GM19238 (cell line): ENCODE data around the gene SEMA5B.

Source experiments
- DNase-seq: peaks from one replicate; pipeline ENCODE4 v3.0.0; 2011; ENCODE audit warnings: low spot score; ENCODE audit not compliant: insufficient read length

Gene SEMA5B

DNA sequence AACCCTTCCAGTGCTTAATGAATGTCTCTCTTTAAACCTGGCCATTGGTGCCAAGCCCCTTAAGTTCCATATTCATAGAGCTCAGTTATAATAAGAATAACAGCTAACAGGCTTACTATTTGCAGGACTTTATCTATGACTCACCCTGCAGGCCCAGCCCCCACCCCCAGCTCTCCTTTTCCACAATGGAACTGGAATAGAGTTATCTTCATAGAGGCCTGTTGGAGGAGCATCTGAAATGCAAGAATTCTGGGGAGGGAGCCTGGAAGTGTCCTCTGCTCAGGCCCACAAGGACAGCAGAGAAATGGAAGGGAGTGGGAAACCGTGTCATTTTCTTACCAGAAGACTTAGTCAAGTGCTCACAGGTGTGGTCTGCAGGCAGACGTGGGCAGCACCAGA lies 52.8 kb downstream of the SEMA5B start:
- no peak for DNase-seq

DNA sequence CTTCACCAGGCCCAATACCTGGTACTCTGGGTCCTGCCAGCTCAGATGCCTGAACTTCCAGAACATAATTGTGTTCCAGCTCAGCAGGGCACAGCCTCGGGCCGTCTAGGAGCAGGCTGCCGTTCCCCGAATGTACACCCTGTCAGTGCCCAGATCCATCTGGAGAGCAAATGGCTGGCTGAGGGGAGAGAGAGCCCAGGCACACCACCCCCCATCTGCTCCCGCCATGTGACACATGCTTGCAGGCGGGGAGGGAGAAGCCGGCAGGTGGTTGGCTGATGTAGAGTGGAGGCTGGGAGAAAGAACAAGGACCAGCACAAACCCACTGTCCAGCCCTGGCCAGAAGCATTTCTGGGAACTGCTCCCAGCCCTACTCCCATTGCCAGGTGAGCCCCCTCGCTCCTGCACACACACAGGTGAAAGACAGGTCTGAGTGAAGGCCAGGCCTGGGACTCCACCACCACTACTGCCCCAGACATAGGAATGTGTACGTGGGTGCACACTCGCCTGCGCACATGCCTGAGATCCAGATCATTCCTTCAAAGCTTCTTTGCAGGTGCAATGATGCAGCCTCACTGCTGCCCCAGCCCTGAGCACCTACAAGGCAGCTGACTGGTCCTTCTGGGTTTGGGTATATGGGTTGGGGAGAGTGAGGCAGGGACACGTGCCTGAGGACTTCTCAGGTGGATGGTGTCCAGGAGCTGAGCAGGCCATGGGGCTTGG lies 53.5 kb downstream of the SEMA5B start:
- no peak for DNase-seq

DNA sequence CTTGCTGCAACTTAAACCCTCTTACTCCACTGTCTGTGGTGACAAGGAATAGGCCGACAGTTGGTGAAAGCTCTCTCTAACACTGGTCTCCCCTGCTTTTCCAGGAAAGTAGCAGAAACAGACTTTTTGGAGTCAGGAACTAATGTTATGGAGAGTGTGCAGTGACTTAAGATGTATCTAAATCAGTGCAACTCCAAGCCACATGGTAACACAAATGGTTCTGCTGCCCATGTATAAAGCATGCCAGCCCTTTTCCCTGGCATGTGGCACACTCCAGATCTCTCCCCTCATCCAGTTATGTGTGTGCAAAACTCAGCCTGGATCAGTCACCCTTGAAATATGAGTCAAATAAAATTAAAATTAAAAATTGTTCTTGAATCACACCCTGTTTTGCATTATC lies 55.4 kb downstream of the SEMA5B start:
- DNase-seq = no peak

DNA sequence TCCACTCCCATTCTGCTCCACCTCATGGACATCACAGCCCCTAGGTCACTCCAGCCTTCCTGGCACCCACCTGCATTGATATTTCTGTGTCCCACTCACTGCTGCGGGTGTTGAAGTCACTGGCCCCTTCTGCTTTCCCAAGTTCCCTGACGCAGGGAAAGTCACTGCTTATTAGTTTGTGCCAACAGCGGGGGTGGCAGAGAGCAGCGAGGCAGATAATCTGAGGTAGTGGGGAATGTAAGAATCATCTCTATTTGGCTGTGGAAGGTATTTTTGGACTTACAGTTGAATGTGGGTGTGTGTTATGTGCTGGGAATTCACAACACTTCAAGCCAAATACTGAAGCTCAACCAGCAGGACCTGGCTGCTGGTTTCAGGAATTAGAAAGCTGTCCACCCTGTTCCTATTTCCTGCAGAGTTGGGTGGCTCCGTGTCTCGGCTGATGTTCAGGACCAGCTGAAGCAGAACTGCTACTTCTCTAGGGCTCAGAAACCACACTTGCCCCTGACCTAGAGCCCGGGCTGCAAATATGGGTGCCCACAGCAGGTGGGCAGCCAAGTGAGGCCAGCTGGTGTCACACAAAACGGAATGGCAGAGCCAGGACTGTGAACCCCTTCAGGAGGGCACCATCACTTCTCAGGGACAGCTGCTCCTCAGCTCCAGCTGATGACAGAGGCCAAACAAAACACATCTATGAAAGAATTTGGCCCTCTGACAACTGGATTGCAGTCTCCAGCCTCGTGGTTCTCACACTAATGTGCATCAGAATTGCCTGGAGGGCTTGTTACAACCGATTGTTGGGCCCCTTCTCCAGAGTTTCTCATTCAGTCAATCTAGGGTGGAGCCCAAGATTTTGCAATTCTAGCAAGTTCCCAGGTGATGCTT lies 57.7 kb downstream of the SEMA5B start:
- DNase-seq = no peak

DNA sequence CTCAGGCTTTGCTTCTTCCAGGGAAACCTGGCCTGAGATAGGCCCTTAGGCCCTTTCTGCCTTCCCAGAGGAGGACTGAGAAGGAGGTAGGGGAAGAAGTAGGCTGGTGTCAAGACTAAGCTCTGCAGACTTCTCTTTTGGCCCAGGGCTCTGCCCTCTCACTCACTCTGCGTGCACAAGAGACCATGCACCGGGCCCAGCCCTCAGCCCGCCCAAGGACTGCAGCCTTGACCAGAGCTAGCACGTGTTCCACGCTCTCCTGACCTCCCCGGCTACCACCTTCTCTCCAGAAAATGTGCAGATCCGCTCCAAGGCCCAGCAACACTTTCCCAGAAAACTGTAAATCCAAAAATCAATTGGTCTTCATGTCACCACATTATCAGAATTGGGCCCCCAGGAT lies 59.8 kb downstream of the SEMA5B start:
- no peak for DNase-seq

DNA sequence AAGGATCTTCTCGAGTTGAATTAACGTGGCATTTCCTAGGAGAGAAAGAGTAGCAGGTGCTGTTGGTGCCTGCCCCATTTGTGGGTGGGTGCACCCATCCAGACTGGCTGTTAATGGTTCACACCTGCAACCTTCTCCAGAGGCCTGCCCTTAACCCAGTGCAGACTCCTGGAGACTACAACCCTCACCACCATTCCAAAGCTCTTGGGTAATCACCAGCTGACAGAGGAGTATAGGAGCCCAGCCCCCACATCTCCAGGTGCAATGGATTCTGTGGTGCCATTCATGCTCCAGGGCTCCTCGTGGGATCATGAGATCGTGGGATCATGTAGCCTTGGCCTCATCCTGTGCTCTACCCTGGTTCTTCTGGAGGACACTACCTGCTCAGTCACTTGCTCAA lies 60.2 kb downstream of the SEMA5B start:
- no peak for DNase-seq

DNA sequence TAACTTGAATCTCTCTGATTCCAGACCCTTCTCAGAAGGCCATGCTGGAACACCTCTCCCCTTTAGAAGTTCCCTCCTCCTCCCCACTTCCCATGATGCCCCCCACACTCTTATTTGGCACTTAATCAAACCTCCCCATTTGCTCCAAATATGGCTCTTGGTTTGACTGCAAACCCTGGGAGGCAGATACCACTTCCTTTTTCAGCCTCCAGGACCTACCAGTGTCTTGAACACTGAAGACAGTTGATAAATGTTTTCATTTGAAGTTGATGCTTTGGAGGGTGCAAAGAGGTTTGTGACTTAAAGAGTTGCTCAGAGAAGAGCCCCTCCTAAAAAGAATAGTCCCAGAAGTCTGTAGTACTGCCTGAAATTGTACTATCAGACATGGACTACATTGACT lies 61.5 kb downstream of the SEMA5B start:
- no peak for DNase-seq

DNA sequence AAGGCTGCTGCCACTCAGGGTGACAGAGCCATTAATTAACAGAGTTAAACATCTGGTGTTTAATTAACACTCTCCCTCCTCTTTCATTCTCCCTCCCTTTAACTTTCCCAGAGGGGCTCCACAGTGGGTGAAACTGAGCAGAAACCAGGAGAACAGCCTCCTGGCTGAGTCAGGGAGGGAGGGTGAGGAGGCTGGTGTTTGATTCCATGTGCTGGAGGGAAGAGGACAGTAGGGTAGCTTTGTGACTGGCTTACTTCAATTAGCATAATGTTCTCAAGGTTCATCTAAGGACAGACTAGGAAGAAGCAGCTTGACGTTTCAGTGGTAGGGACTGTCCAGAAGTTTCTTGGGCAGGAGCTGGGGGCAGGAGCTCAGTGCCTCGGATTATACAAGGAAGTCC lies 62.8 kb downstream of the SEMA5B start:
- no peak for DNase-seq

DNA sequence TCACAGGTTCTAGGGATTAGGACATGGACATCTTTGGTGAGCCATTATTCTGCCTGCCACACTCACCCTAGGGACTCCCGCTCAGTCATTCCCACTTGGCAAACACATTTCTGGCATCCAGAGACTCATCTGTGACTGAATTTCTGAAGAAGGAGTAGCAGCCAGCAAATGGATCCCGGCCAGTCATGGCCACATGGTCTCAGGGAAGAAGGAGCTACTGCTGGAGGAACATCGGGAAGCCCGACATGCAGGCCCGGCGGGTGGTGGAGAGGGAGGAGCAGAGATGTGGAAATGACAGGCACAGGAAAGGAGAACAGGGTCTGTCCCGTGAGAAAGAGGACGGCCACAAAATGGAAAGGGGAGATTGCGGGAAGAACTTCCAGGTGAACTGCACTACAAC lies 65.4 kb downstream of the SEMA5B start:
- DNase-seq = no peak

DNA sequence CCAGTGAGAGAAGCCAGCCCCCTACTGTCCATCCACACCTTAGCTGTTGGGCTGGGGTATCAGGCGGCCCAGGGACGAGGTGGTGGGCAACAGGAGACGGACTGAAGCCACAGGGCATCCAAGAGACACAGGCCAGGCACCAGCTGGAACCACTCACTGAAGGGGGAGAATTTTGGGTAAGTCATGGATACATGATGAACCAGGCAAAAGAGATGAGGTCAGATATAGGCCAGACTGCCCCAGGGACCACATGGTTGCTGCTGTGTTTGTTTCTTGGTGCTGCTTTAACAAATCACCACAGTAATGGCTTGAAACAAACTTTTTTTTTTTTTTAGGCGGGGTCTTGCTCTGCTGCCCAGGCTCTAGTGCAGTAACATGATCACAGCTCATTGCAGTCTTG lies 66.4 kb downstream of the SEMA5B start:
- no peak for DNase-seq

DNA sequence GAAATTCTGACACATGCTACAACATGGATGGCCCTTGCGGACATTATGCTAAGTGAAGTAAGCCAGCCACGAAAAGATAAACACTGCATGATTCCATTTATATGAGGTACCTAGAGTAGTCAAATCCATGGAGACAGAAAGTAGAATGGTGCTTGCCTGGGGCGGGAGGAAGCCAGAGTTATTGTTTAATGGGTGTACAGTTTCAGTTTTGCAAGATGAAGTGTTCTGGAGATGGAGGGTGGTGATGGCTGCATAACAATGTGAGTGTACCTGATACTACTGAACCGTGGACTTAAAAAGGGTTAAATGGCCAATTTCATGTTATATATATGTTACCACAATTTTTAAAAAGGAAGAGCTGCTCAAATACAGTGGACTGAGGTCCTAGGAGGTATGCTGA lies 66.9 kb downstream of the SEMA5B start:
- no peak for DNase-seq

DNA sequence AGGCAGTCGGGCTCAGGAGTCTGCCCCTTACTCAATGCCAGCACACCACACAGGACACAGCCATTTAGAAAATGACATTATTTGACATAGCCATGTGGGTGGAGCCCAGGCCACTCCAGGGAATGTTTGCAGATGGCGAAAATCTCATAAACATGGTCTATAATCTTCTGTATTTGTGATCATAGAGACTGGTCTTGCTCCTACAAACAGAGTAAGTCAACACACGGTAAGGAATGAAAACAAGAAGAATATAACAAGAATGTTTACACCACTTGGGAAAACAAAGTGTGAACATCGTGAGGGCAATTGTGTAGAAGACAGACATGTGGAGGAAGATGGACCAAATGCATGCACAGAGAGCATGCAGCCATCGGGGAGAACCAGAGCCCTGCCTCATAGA lies 68.2 kb downstream of the SEMA5B start:
- DNase-seq = no peak

DNA sequence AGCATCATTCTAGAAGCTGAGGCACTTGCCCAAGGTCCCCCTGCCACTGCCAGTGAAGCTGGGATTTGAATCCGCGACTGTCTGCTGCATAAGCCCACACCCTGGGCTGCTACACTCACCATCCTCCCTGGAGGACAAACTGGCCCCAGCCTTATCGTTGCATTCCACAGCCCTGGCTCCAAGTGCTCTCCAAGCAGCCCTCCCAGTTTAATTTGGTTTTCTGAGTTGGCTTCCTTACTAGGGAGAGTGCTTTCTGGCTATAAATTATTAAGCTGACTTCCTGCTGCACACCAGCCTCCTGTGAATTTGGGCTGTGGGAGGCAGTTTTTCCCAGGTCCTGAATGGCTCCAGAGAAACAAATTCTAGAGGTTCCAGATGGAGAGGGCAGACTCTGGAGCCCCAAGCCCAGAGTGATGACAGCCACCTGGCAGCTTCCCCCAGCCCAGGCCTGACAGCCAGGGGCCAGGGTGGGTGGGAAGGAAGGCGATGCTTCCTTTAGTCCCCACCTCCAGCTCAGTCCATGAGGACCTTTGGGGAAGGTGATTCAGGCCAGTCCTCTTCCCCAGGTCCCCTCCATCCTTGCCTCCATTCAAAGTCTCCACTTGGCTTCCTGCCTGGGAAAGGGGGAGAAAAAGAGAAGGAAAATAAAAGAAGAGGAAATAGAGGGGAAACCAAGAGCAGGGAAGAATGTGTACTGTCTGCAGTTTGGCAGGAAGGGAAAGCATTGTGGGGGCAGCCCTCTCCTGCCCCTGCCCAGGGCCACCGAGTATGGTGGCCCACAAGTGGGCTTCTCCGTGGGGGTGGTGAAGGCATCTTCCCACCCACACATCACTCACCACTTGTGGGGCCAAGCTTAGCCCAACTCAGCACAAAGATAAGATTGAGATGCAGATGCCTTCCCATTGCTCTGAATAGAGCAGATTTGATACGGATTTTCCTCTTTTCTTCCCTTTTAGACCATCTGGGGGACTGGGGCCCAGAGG lies 69.6 kb downstream of the SEMA5B start:
- no peak for DNase-seq

DNA sequence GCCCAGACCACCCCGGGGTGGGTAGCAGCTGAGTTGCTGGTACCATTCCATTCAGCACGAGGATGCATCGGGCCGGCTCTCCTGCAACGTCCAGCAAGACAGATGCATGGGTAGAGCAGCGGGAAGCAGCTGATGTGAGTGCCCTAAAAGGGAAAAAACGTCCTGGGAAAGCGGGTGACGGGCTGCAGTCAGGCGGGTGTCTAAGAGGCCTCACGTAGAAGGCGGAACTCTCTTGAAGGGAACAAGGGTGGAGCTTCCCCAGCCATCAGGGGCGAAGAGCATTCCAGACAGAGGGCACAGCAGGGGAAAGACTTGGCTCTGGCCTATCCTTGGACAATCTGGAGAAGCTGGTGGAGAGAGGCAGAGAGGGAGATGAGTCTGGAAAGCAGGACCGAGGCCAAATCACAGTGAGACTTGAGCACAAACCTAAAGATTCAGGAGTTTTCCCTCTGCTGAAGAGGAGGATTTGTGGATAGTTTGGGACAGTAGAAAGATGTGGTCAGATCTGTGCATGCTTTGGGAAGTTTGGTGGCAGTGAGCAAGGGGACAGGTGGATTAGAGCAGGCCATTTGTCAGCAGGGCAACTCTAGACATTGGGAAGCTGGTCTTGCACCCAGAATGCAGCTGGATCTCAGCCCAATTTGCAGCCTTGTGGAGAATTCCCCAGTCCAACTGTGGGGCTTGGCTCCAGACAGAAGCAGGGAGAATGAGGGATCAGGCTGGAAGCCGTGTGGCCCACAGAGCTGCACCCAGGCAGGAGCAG lies 70.7 kb downstream of the SEMA5B start:
- DNase-seq = no peak

DNA sequence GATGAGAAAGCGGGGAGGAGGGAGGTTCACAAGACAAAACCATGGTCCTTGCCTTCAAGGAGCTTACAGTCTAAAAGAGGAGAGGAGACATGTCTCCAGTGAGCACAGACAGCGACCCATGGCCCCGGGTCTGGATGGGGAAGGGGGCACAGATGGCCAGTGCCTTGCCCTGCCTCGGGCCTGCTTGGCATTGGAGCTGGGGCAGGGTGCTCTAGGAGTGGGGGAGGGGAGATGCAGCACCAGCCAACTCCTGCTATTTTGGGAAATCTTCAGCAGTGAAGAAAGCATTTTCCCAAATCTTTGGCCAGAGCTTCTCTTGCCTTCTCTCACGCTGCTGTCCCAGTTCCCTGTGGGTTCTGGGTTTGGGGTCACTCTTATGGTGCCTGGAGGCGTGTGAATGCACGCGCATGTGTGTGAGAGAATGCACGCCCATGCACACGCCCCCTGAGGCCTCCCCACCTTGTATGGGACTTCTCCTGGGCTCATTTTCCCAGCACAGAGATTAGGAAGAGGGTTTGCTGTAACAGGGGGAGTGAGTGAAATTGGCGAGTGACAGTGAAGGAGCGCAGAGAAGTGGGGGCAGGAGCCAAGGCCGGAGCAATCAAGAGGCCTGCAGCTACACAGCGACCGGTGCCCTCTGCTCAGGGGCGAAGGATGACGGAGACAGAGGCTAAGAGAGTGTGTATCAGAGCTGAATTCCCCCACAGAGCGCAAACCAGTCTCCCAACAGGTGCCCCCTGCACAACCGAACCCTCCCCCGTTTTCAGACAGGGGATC lies 71.5 kb downstream of the SEMA5B start:
- no peak for DNase-seq

DNA sequence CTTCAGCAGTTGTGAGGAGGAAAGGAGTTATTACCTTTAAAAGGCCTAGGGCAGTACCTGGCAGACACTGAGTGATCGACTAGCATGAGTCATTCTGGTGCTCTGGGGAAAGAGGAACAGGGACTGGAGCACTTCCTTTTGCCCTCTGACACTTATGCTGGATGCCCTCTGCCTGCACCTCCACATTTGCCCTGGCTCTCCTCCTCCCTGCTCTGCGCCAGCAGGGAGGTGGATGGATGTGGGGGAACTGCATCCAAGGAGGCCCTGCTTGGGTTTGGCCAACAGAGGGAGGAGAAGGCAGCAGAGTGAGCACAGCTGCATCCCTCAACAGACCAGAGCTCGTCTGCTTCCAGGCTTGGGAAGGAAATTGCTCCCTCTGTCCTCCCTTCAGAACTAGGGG lies 75.0 kb downstream of the SEMA5B start:
- DNase-seq = peak; percentile 42

DNA sequence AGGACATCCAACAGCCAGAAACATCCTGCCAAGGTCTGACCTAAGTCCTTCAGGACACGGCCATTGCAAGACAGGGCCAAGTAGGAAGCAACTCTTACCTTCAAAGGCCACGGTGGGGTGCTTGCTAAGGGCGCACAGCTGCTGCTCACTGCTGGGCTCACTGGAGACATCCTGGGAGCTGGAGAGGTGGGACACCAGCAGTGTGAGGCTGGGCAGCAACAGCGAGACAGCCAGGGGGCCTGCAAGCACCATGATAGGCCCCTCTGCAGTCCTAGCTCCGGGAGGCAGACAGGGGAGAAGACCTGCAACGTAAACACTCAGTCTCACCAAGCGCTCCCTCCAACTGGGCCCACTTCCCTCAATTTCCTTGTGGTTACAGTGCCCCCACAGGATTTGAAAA lies 79.2 kb downstream of the SEMA5B start:
- no peak for DNase-seq

DNA sequence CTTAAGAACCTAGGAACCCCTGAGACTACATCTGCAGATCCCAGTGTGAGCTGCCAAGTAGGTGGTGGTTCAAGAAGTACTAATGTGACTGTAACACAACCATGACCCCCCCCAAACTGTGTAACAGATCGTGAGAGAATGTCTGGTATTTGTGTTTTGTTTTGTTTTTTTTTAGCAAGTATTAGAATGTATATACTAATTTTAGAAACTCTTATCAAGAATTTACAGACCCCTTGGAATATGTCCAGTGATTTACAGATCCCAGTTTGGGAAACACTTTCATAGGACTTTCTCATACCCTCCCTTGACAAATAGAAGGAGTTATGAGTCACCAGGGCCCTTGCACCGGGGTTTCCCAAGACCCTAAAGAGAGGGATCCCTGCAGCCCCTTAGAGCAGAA lies 79.8 kb downstream of the SEMA5B start:
- no peak for DNase-seq

DNA sequence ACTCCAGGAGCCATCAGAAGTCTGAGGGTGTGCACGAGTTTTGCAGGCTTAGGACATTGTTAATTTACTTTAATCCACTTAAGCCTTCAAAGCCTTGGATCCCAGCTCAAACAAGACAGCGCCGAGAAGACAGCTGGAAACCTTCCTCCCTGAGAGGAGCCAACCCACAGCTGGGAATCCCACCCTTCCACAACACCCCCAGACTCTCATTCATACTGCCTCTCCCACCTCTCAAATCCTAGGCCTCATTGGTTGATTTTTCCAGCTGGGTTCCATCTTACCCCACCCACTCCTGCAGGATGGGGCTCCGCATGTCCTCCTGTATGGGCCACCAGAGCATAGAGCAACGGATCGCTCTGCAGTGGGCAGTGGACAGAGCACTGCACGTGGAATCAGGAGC lies 80.4 kb downstream of the SEMA5B start:
- no peak for DNase-seq

DNA sequence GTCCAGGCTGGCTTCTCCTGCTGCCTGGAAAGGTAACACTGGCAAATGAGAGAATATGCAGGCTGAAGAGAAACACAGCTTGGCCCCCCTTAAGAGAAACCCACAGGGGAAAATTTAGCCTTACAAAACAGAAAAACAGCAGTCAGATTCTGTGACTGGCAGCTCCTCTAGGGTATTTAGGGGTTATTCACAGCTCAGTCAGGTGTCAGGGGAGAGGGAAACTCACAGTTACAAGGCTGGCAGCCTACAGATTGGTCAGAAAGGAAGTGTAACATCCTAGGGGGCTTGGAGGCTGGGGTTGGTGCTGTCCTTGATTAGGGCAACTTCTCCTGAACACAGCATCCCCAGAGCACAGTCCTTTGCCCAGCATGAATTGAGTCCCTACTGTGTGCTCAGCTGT lies 81.4 kb downstream of the SEMA5B start:
- no peak for DNase-seq
